Endodermal cell (in vitro differentiated cells): ENCODE results near the gene NR1D2. TPM values are rescaled to one million over a fixed set of nuclear protein-coding genes. Genes with fewer than 3 reads are reported as not detected.

Source experiments
- DNase-seq: peaks from one replicate; pipeline ENCODE4 v3.0.0-alpha.2; 2017
- H3K27ac ChIP-seq: 2 replicates; pipeline ENCODE4 v1.5.1; 2013; ENCODE audit warnings: mild to moderate bottlenecking, low read depth, low read length, moderate library complexity
- H3K27me3 ChIP-seq: 2 replicates; pipeline ENCODE4 v1.6.1; 2013; ENCODE audit warnings: mild to moderate bottlenecking, low read length, moderate library complexity; ENCODE audit not compliant: insufficient read depth, control insufficient read depth, poor library complexity, severe bottlenecking
- H3K36me3 ChIP-seq: 2 replicates; pipeline ENCODE4 v1.7.0; 2013; ENCODE audit warnings: mild to moderate bottlenecking, low read length, moderate library complexity; ENCODE audit not compliant: control insufficient read depth, insufficient read depth
- H3K4me1 ChIP-seq: one replicate; pipeline ENCODE4 v1.7.0; 2013; ENCODE audit warnings: low read length; ENCODE audit not compliant: control insufficient read depth, insufficient read depth
- H3K4me3 ChIP-seq: 2 replicates; pipeline ENCODE4 v1.5.1; 2013; ENCODE audit warnings: mild to moderate bottlenecking, low read length, moderate library complexity
- H3K9ac ChIP-seq: 2 replicates; pipeline ENCODE4 v1.6.1; 2013; ENCODE audit warnings: mild to moderate bottlenecking, low read length, moderate library complexity; ENCODE audit not compliant: poor library complexity, severe bottlenecking; ENCODE audit errors: extremely low read depth
- H3K9me3 ChIP-seq: 2 replicates; pipeline ENCODE4 v1.6.1; 2013; ENCODE audit warnings: mild to moderate bottlenecking, low read length, moderate library complexity; ENCODE audit not compliant: control insufficient read depth
- H3K27ac Mint-ChIP-seq: 2 replicates; pipeline ENCODE4 v1.8.0; 2020; ENCODE audit warnings: mixed read lengths
- H3K27me3 Mint-ChIP-seq: 2 replicates; pipeline ENCODE4 v1.8.0; 2021; ENCODE audit warnings: mild to moderate bottlenecking, mixed read lengths; ENCODE audit not compliant: insufficient read depth
- H3K36me3 Mint-ChIP-seq: 2 replicates; pipeline ENCODE4 v1.8.0; 2020; ENCODE audit warnings: low read depth, mixed read lengths
- H3K4me1 Mint-ChIP-seq: 2 replicates; pipeline ENCODE4 v1.8.0; 2020; ENCODE audit warnings: mixed read lengths
- H3K4me3 Mint-ChIP-seq: 2 replicates; pipeline ENCODE4 v1.8.0; 2020; ENCODE audit warnings: mild to moderate bottlenecking, moderate library complexity, mixed read lengths
- H3K9me3 Mint-ChIP-seq: 2 replicates; pipeline ENCODE4 v1.8.0; 2020; ENCODE audit warnings: mild to moderate bottlenecking, mixed read lengths
- CTCF ChIP-seq: fragments of 200-600 bp; sonication (generic); conservative IDR thresholded peaks from 2 replicates; pipeline ENCODE4 v1.5.0; 2021; ENCODE audit warnings: antibody characterized with exemption, mild to moderate bottlenecking
- whole genome bisulfite sequencing, 2 experiments: methylation state at CpG; one replicate each; pipeline versions ENCODE4 v1.1.5 to v1.1.7; 2013; ENCODE audit warnings: missing lambda C conversion rate in 2 of 2, mixed read lengths in 1 of 2; ENCODE audit not compliant: insufficient coverage in 1 of 2, insufficient read length in 1 of 2; 5-methylcytosine and 5-hydroxymethylcytosine counted together
- total RNA-seq, 2 donors: library from RNA; stranded (reverse); fragmentation: NEBNext Ultra II Directional in 1 of 2; extraction: Animal tissue kit (Norgen Biotek cat#: 25700) in 1 of 2; gene quantifications; 2 replicates in 1 of 2; 3 replicates in 1 of 2; pipeline ENCODE4 v1.2.1, GENCODE V29; 2021

NR1D2 gene
- total RNA-seq, 2 donors from 2014 or later: 22.7 to 30.5 TPM

- no peak for DNase-seq
- WGBS, 2 experiments: 93 to 100% methylated on average over 5 of the region's 5 CpGs
- Histone ChIP-seq H3K27ac (no peak overlapping the region), H3K9me3 (no peaks in the 10 kb centered on the region), H3K4me1 (no peaks in the 10 kb centered on the region), H3K36me3 (peaks cover 32% of the 10 kb centered on the region), H3K4me3 (peak overlapping the region; percentile 68), H3K27me3 (no peaks in the 10 kb centered on the region), H3K9ac (peak overlapping the region; percentile 16)
- H3K27ac Mint-ChIP-seq: no peak overlapping the region
- H3K36me3 Mint-ChIP-seq: peaks cover 39% of the 10 kb centered on the region
- no peak for TF ChIP-seq CTCF
- H3K27me3 Mint-ChIP-seq: peaks cover 2% of the 10 kb centered on the region
- peaks cover 22% of the 10 kb centered on the region for H3K4me1 Mint-ChIP-seq
- no peaks in the 10 kb centered on the region for H3K9me3 Mint-ChIP-seq
- H3K4me3 Mint-ChIP-seq: peak overlapping the region; percentile 100
These were observed 24.9 kb upstream of the NR1D2 start for GRCh38 chr3:23920151-23920655.

GRCh38 chr3:23921052-23921511 lies 24.0 kb upstream of the NR1D2 start:
- WGBS, 2 experiments: 83 to 87% methylated on average over 2 to 3 of the region's 3 CpGs
- Histone ChIP-seq H3K4me3 (no peak overlapping the region), H3K9me3 (no peaks in the 10 kb centered on the region), H3K27me3 (no peaks in the 10 kb centered on the region), H3K27ac (no peak overlapping the region), H3K36me3 (peaks cover 32% of the 10 kb centered on the region), H3K9ac (no peak overlapping the region), H3K4me1 (no peaks in the 10 kb centered on the region)
- H3K4me3 Mint-ChIP-seq: no peak overlapping the region
- H3K36me3 Mint-ChIP-seq: peaks cover 39% of the 10 kb centered on the region
- H3K4me1 Mint-ChIP-seq: peaks cover 15% of the 10 kb centered on the region
- no peak for DNase-seq
- H3K27me3 Mint-ChIP-seq: no peaks in the 10 kb centered on the region
- no peak for TF ChIP-seq CTCF
- H3K9me3 Mint-ChIP-seq: no peaks in the 10 kb centered on the region
- no peak overlapping the region for H3K27ac Mint-ChIP-seq

- 75% methylated on average over 2 of the region's 2 CpGs; no CpG with 5 or more reads in 1 of the 2 experiments for WGBS, 2 experiments
- Histone ChIP-seq H3K4me3 (no peak overlapping the region), H3K36me3 (peaks cover 19% of the 10 kb centered on the region), H3K4me1 (no peaks in the 10 kb centered on the region), H3K9me3 (no peaks in the 10 kb centered on the region), H3K27ac (no peak overlapping the region), H3K9ac (no peak overlapping the region), H3K27me3 (no peaks in the 10 kb centered on the region)
- Mint-ChIP-seq H3K4me1 (peaks cover 15% of the 10 kb centered on the region), H3K36me3 (peaks cover 25% of the 10 kb centered on the region), H3K27me3 (no peaks in the 10 kb centered on the region), H3K27ac (no peak overlapping the region), H3K9me3 (no peaks in the 10 kb centered on the region), H3K4me3 (no peak overlapping the region)
- no peak for DNase-seq
- no peak for TF ChIP-seq CTCF
These were observed 21.3 kb upstream of the NR1D2 start for GRCh38 chr3:23923786-23924185.
